GM23248 (cell line): ENCODE results near the gene MIGA2. TPM values are rescaled to one million over a fixed set of nuclear protein-coding genes. Genes with fewer than 3 reads are reported as not detected.

Experiments used
- DNase-seq: peaks from one replicate; pipeline ENCODE4 v3.0.0-alpha.2; 2015
- H2AFZ ChIP-seq: fragments of 200-600 bp; sonication (generic); 2 replicates; pipeline ENCODE4 v1.6.1; 2016; ENCODE audit warnings: antibody characterized with exemption
- H3F3A ChIP-seq: fragments of 200-600 bp; sonication (generic); 2 replicates; pipeline ENCODE4 v1.6.1; 2016; ENCODE audit warnings: mild to moderate bottlenecking, antibody characterized with exemption, mixed run types; ENCODE audit not compliant: insufficient read depth
- H3K27ac ChIP-seq: fragments of 200-600 bp; sonication (generic); 2 replicates; pipeline ENCODE4 v1.5.1; 2016; ENCODE audit warnings: mild to moderate bottlenecking
- H3K27me3 ChIP-seq: fragments of 200-600 bp; sonication (generic); replicated peaks from 2 replicates; pipeline ENCODE4 v1.6.1; 2016; ENCODE audit warnings: mild to moderate bottlenecking; ENCODE audit not compliant: insufficient read depth
- H3K36me3 ChIP-seq: fragments of 200-600 bp; sonication (generic); 2 replicates; pipeline ENCODE4 v1.6.1; 2016; ENCODE audit warnings: low read depth, mild to moderate bottlenecking
- H3K4me1 ChIP-seq: fragments of 200-600 bp; sonication (generic); 2 replicates; pipeline ENCODE4 v1.6.1; 2016; ENCODE audit warnings: mild to moderate bottlenecking; ENCODE audit not compliant: insufficient read depth
- H3K4me2 ChIP-seq: fragments of 200-600 bp; sonication (generic); one replicate; pipeline ENCODE4 v1.6.1; 2016; ENCODE audit warnings: mild to moderate bottlenecking; ENCODE audit not compliant: unreplicated experiment
- H3K4me3 ChIP-seq: fragments of 200-600 bp; sonication (generic); 2 replicates; pipeline ENCODE4 v1.5.1; 2016; ENCODE audit warnings: mild to moderate bottlenecking
- H3K79me2 ChIP-seq: fragments of 200-600 bp; sonication (generic); 2 replicates; pipeline ENCODE4 v1.6.1; 2016; ENCODE audit warnings: mild to moderate bottlenecking; ENCODE audit not compliant: insufficient read depth
- H3K9ac ChIP-seq: fragments of 200-600 bp; sonication (generic); 2 replicates; pipeline ENCODE4 v1.6.1; 2016; ENCODE audit warnings: mild to moderate bottlenecking
- H3K9me2 ChIP-seq: fragments of 200-600 bp; sonication (generic); 2 replicates; pipeline ENCODE4 v1.6.1; 2016; ENCODE audit warnings: mixed run types, mild to moderate bottlenecking, moderate library complexity; ENCODE audit not compliant: insufficient read depth
- H3K9me3 ChIP-seq: fragments of 200-600 bp; sonication (generic); one replicate; pipeline ENCODE4 v1.6.1; 2017; ENCODE audit warnings: low read depth
- H4K20me1 ChIP-seq: fragments of 200-600 bp; sonication (generic); 2 replicates; pipeline ENCODE4 v1.6.0; 2016; ENCODE audit not compliant: insufficient read depth
- EZH2 ChIP-seq: fragments of 200-600 bp; sonication (generic); IDR thresholded peaks from 2 replicates; pipeline ENCODE4 v1.6.1; 2018; ENCODE audit warnings: antibody characterized with exemption, mild to moderate bottlenecking; ENCODE audit not compliant: insufficient read depth, poor library complexity, severe bottlenecking
- EZH2phosphoT487 ChIP-seq: fragments of 200-600 bp; sonication (generic); IDR thresholded peaks from 2 replicates; pipeline ENCODE4 v1.6.1; 2018; ENCODE audit warnings: antibody characterized with exemption, moderate library complexity, mild to moderate bottlenecking, low read depth; ENCODE audit not compliant: insufficient read depth
- WGBS, 2 experiments: methylation state at CpG; one replicate each; pipeline ENCODE4 v1.1.6; 2015 to 2017; ENCODE audit warnings: low lambda C conversion rate in 2 of 2, low coverage in 1 of 2; ENCODE audit errors: missing lambda C conversion rate in 2 of 2; 5-methylcytosine and 5-hydroxymethylcytosine counted together
- in situ Hi-C: fragments of 300-500 bp; cut with MboI; formaldehyde crosslinking; loops from 2 replicates; pipeline ENCODE4 v1.15.0; 2020
- polyA plus RNA-seq: library from polyadenylated mRNA; unstranded; fragments of >200 nt; fragmentation: Nextera tagmentation; extraction: Ambion mirVana; gene quantifications from 2 replicates; pipeline ENCODE4 v1.2.1, GENCODE V29; 2016
- total RNA-seq: library from RNA; depleted of rRNA; stranded (reverse); fragments of >200 nt; shearing (Covaris generic); gene quantifications from 2 replicates; pipeline ENCODE4 v1.2.3, GENCODE V29; 2014

Gene MIGA2
- total and polyA plus RNA-seq, 2 experiments from 2014 or later, result 12.4 to 35.1 TPM

DNA sequence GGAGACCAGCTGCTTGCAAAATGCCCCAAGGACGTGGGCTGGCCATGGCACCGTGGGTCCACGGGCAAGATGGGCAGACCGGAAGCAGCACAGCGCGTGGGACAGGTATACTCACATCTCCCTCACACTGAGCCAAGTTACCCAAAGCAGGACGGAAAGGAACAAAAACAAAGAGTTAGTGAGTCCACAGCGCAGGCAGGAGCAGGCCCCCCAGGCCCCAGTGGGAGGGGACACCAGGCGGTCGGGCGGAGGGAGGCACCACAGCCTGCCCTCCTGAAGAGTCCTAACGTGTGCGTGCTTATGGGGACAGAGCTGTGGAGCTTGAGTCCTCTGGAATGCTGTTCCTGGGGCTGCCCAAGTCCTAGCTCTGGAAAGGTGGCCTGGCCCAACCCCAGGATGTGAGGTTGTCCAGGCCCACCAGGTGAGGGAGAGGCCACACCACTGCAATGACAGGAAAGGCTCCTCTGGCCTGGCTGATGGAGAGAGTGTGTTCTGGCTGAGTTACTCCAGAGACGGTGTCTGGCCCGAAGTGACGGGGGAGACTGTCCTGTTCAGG is 23.5 kb upstream of the MIGA2 start:
- Histone ChIP-seq H2AFZ (no peak overlapping the region), H3K4me2 (no peak overlapping the region), H3K9ac (no peak overlapping the region), H3K4me3 (no peak overlapping the region), H3K4me1 (no peaks in the 10 kb centered on the region), H3K36me3 (no peaks in the 10 kb centered on the region), H3K79me2 (no peaks in the 10 kb centered on the region), H3F3A (no peaks in the 10 kb centered on the region), H3K9me3 (no peaks in the 10 kb centered on the region), H3K9me2 (no peaks in the 10 kb centered on the region), H3K27me3 (no peaks in the 10 kb centered on the region), H3K27ac (no peak overlapping the region), H4K20me1 (no peaks in the 10 kb centered on the region)
- TF ChIP-seq EZH2 (no peak), EZH2phosphoT487 (no peak)
- DNase-seq, result no peak
- WGBS, 2 experiments, result 88 to 92% methylated on average over 16 of the region's 16 CpGs
- in situ Hi-C loops, result no loop called here

GRCh38 chr9:129013674-129014073 is 22.8 kb upstream of the MIGA2 start:
- Histone ChIP-seq H3K36me3 (no peaks in the 10 kb centered on the region), H3K4me3 (no peak overlapping the region), H3K9me2 (no peaks in the 10 kb centered on the region), H3K79me2 (no peaks in the 10 kb centered on the region), H4K20me1 (no peaks in the 10 kb centered on the region), H3K4me1 (no peaks in the 10 kb centered on the region), H3K27ac (no peak overlapping the region), H2AFZ (no peak overlapping the region), H3K27me3 (no peaks in the 10 kb centered on the region), H3K9me3 (no peaks in the 10 kb centered on the region), H3K4me2 (no peak overlapping the region), H3F3A (no peaks in the 10 kb centered on the region), H3K9ac (no peak overlapping the region)
- TF ChIP-seq EZH2phosphoT487 (no peak), EZH2 (no peak)
- no peak for DNase-seq
- WGBS, 2 experiments, result 83 to 92% methylated on average over 9 to 11 of the region's 11 CpGs
- in situ Hi-C loops, result no loop called here

GRCh38 chr9:129014124-129014523 is 22.3 kb upstream of the MIGA2 start:
- no peaks in the 10 kb centered on the region for H3K9me2 ChIP-seq
- no peak overlapping the region for H3K4me2 ChIP-seq
- in situ Hi-C loops, result no loop called here
- H3K27me3 ChIP-seq, result no peaks in the 10 kb centered on the region
- H3K9ac ChIP-seq, result no peak overlapping the region
- no peak for DNase-seq
- WGBS, 2 experiments, result 91 to 94% methylated on average over 11 of the region's 11 CpGs
- H3K9me3 ChIP-seq, result no peaks in the 10 kb centered on the region
- no peak overlapping the region for H3K27ac ChIP-seq
- TF ChIP-seq EZH2phosphoT487 (no peak), EZH2 (no peak)
- H3F3A ChIP-seq, result no peaks in the 10 kb centered on the region
- no peak overlapping the region for H3K4me3 ChIP-seq
- H3K36me3 ChIP-seq, result no peaks in the 10 kb centered on the region
- H3K4me1 ChIP-seq, result no peaks in the 10 kb centered on the region
- no peaks in the 10 kb centered on the region for H4K20me1 ChIP-seq
- H3K79me2 ChIP-seq, result no peaks in the 10 kb centered on the region
- H2AFZ ChIP-seq, result no peak overlapping the region

DNA sequence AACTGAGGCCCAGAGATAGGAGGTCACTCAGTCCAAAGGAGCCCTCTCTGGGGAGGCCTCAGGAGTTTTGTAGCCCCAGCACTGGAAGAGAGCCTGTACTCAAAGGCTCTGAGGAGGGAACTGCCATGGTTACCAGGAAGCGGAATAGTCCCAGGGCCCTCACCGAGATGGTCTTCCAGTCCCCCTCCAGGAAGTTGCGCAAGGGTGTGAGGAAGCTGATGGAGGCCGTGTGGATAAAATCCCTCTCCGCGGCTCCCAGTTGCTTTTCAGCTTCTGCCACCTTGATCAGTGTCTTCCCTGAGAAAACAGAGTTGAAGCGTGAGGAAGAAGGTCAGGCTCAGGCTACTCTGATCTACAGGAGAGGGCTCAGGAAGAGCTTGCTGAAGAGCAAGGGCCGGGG is 21.8 kb upstream of the MIGA2 start:
- no peak for DNase-seq
- H3K9ac ChIP-seq, result no peak overlapping the region
- in situ Hi-C loops, result no loop called here
- no peaks in the 10 kb centered on the region for H3K27me3 ChIP-seq
- TF ChIP-seq EZH2 (no peak), EZH2phosphoT487 (no peak)
- H3K36me3 ChIP-seq, result no peaks in the 10 kb centered on the region
- no peak overlapping the region for H3K4me3 ChIP-seq
- H3K9me2 ChIP-seq, result no peaks in the 10 kb centered on the region
- H4K20me1 ChIP-seq, result no peaks in the 10 kb centered on the region
- H2AFZ ChIP-seq, result no peak overlapping the region
- H3F3A ChIP-seq, result no peaks in the 10 kb centered on the region
- H3K79me2 ChIP-seq, result no peaks in the 10 kb centered on the region
- H3K9me3 ChIP-seq, result no peaks in the 10 kb centered on the region
- 92 to 93% methylated on average over 8 of the region's 8 CpGs for whole genome bisulfite sequencing, 2 experiments
- no peak overlapping the region for H3K4me2 ChIP-seq
- no peaks in the 10 kb centered on the region for H3K4me1 ChIP-seq
- no peak overlapping the region for H3K27ac ChIP-seq

- 81 to 83% methylated on average over 8 of the region's 8 CpGs for WGBS, 2 experiments
- no peaks in the 10 kb centered on the region for H3F3A ChIP-seq
- peaks cover 10% of the 10 kb centered on the region; the same call in 1 of the 2 replicates for H3K79me2 ChIP-seq
- H3K4me3 ChIP-seq, result no peak overlapping the region
- no peaks in the 10 kb centered on the region for H4K20me1 ChIP-seq
- TF ChIP-seq EZH2phosphoT487, result no peak
- TF ChIP-seq EZH2, result no peak
- H3K9me3 ChIP-seq, result no peaks in the 10 kb centered on the region
- no peak overlapping the region for H3K4me2 ChIP-seq
- no peaks in the 10 kb centered on the region for H3K9me2 ChIP-seq
- H3K9ac ChIP-seq, result no peak overlapping the region
- in situ Hi-C loops, result no loop called here
- no peak overlapping the region for H3K27ac ChIP-seq
- H3K4me1 ChIP-seq, result peaks cover 6% of the 10 kb centered on the region
- no peaks in the 10 kb centered on the region for H3K27me3 ChIP-seq
- no peaks in the 10 kb centered on the region for H3K36me3 ChIP-seq
- no peak for DNase-seq
- H2AFZ ChIP-seq, result no peak overlapping the region
These were observed 15.3 kb upstream of the MIGA2 start for GRCh38 chr9:129021091-129021490.
